ENCODE data around the gene COL12A1.

DNA sequence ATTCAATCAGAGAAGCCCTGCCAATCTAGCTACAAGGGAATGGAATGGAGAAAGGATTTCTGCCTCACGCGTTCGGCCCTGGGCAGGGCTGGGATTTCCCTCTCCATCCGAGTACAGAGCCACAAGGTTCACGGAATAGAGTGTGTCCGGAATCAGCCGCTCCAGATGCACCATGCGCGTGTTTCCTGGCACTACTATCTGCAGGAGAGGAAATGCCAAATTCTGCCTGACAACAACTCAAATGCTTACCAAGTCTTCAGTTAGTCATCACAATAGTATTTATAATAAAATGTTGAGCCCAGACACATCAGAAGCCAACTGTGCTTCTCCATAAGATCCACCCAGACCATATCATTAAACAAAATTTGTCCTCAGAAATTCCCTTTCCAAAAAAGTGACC is 75.1 kb downstream of the COL12A1 start:
- TF ChIP-seq, protein P1, sequence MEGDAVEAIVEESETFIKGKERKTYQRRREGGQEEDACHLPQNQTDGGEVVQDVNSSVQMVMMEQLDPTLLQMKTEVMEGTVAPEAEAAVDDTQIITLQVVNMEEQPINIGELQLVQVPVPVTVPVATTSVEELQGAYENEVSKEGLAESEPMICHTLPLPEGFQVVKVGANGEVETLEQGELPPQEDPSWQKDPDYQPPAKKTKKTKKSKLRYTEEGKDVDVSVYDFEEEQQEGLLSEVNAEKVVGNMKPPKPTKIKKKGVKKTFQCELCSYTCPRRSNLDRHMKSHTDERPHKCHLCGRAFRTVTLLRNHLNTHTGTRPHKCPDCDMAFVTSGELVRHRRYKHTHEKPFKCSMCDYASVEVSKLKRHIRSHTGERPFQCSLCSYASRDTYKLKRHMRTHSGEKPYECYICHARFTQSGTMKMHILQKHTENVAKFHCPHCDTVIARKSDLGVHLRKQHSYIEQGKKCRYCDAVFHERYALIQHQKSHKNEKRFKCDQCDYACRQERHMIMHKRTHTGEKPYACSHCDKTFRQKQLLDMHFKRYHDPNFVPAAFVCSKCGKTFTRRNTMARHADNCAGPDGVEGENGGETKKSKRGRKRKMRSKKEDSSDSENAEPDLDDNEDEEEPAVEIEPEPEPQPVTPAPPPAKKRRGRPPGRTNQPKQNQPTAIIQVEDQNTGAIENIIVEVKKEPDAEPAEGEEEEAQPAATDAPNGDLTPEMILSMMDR (optimal IDR thresholded peaks at IDR 0.05 in 1 of 3, IDR thresholded peaks at IDR 0.05 in 1 of 3, conservative IDR thresholded peaks at IDR 0.05 in 1 of 3; ENCODE audit: extremely low read depth in 1 of 3, insufficient read depth in 2 of 3, low read length in 3 of 3) = no peak
- no peak for TF ChIP-seq EZH2 (IDR thresholded peaks at IDR 0.05; ENCODE audit: low read length)

Measured in keratinocyte (primary cell).